ENCODE results near the gene PPL. TPM values are rescaled to one million over a fixed set of nuclear protein-coding genes. Genes with fewer than 3 reads are reported as not detected.

Gene PPL
- total RNA-seq, 1 experiment from 2014 or later: 56.4 TPM

GRCh38 chr16:4913774-4914525, 23.0 kb downstream of the PPL start:
- H3K4me1 ChIP-seq (ENCODE audit: control insufficient read depth in 1 of 2, insufficient read depth in 2 of 2, low read length in 2 of 2): peaks cover 42 to 59% of the 10 kb centered on the region in 2 experiments
- no peaks in the 10 kb centered on the region for H3K9me2 ChIP-seq (ENCODE audit: insufficient read depth)
- no peaks in the 10 kb centered on the region for H4K20me1 ChIP-seq (ENCODE audit: insufficient read depth)
- H3K4me3 ChIP-seq (replicated peaks in 1 of 2; ENCODE audit: low read depth in 1 of 2, low read length in 2 of 2): no peak overlapping the region
- ChIA-PET CTCF (no interaction called here), POLR2A (no interaction called here), RAD21 (ENCODE audit: low non-redundant PET in 1 of 2, low total read pairs in 2 of 2, uncharacterized antibody in 2 of 2, unreplicated experiment in 2 of 2) (no interaction called here)
- no peaks in the 10 kb centered on the region for H3K27me3 ChIP-seq (ENCODE audit: insufficient read depth, low read length)
- no peaks in the 10 kb centered on the region for H3K9me3 ChIP-seq (ENCODE audit: control insufficient read depth in 1 of 2, insufficient read depth in 1 of 2, low read depth in 1 of 2, low read length in 2 of 2)
- DNase-seq (ENCODE audit: low read depth, low spot score): no peak
- no peaks in the 10 kb centered on the region for H3K79me2 ChIP-seq (ENCODE audit: insufficient read depth, low read length)
- no peak overlapping the region for H3K4me2 ChIP-seq (ENCODE audit: low read length)
- ATAC-seq: no peak
- H3K27ac ChIP-seq (ENCODE audit: low read depth, low read length): no peak overlapping the region
- H3K9ac ChIP-seq (ENCODE audit: low read length): no peak overlapping the region
- intact Hi-C loops (cut with micrococcal nuclease): no loop called here
- no TSS peak for BruUV-seq (replicated peaks)
- H2AFZ ChIP-seq (ENCODE audit: low read depth, low read length, poor library complexity, severe bottlenecking): no peak overlapping the region
- TF ChIP-seq ATF3 (IDR thresholded peaks at IDR 0.05): no peak
- TF ChIP-seq POLR2A (IDR thresholded peaks at IDR 0.05; ENCODE audit: borderline replicate concordance, extremely low read depth, insufficient read depth, insufficient read length): no peak
- no peak for TF ChIP-seq EGR1 (IDR thresholded peaks at IDR 0.05; ENCODE audit: low read depth)
- no peak for TF ChIP-seq SIN3A (IDR thresholded peaks at IDR 0.05; ENCODE audit: low read depth)
- no peak for TF ChIP-seq ZNF274 (IDR thresholded peaks at IDR 0.05; ENCODE audit: low read depth, low read length)
- TF ChIP-seq EZH2phosphoT487 (IDR thresholded peaks at IDR 0.05; ENCODE audit: borderline replicate concordance): no peak
- TF ChIP-seq CBX3 (IDR thresholded peaks at IDR 0.05; ENCODE audit: low read depth): no peak
- no peak for TF ChIP-seq CTCF (IDR thresholded peaks at IDR 0.05 in 2 of 3, conservative IDR thresholded peaks at IDR 0.05 in 1 of 3; ENCODE audit: borderline replicate concordance in 1 of 3, insufficient read depth in 1 of 3, low read depth in 2 of 3, low read length in 2 of 3)
- no peak for TF ChIP-seq SRF (IDR thresholded peaks at IDR 0.05; ENCODE audit: low read depth)
- TF ChIP-seq POLR2AphosphoS5 (IDR thresholded peaks at IDR 0.05; ENCODE audit: low read depth, low read length): no peak
- TF ChIP-seq ELF1 (IDR thresholded peaks at IDR 0.05; ENCODE audit: borderline replicate concordance, low read depth): no peak
- TF ChIP-seq JUND (IDR thresholded peaks at IDR 0.05): no peak
- no peak for TF ChIP-seq FOSL1 (IDR thresholded peaks at IDR 0.05; ENCODE audit: low read depth)
- TF ChIP-seq YY1 (IDR thresholded peaks at IDR 0.05; ENCODE audit: extremely low read depth, insufficient replicate concordance, low read depth, low read length): no peak
- no peak for TF ChIP-seq CEBPB (IDR thresholded peaks at IDR 0.05; ENCODE audit: low read depth)
- TF ChIP-seq RAD21 (IDR thresholded peaks at IDR 0.05; ENCODE audit: low read depth): no peak
- TF ChIP-seq SP1 (IDR thresholded peaks at IDR 0.05; ENCODE audit: low read depth): no peak
- no peak for TF ChIP-seq REST (IDR thresholded peaks at IDR 0.05; ENCODE audit: low read depth)
- TF ChIP-seq ZBTB33 (IDR thresholded peaks at IDR 0.05; ENCODE audit: extremely low read depth, insufficient replicate concordance, low read length): no peak
- TF ChIP-seq ZFX (IDR thresholded peaks at IDR 0.05): no peak
- no peaks in the 10 kb centered on the region for H3K36me3 ChIP-seq (ENCODE audit: control insufficient read depth in 1 of 2, insufficient read depth in 2 of 2, low read length in 2 of 2)
